GM19193 (cell line): ENCODE measurements around the gene GPR42.

ENCODE experiments used
- POLR2A ChIP-seq: IDR thresholded peaks from 4 replicates; pipeline ENCODE4 v1.6.1; 2011; ENCODE audit not compliant: insufficient read depth, insufficient read length; ENCODE audit errors: extremely low read depth

The GPR42 gene

GRCh38 chr19:35352448-35353304 lies 18.2 kb upstream of the GPR42 start:
- no peak for TF ChIP-seq POLR2A

- TF ChIP-seq POLR2A: no peak
Observed at GRCh38 chr19:35353635-35354034, 17.2 kb upstream of the GPR42 start.

- TF ChIP-seq POLR2A: no peak
Observed at GRCh38 chr19:35354898-35355297, 16.0 kb upstream of the GPR42 start.

- TF ChIP-seq POLR2A: no peak
Observed at GRCh38 chr19:35355791-35356460, 14.9 kb upstream of the GPR42 start.

- TF ChIP-seq POLR2A: no peak
Observed at GRCh38 chr19:35357867-35358573, 12.8 kb upstream of the GPR42 start, which contains the start of gene FFAR3. FFAR3 (plus strand) TSS chr19:35358460; CDS start chr19:35358891, 431 bp downstream.

- no peak for TF ChIP-seq POLR2A
Observed at GRCh38 chr19:35360880-35361420, 9.9 kb upstream of the GPR42 start.

GRCh38 chr19:35362261-35363000 lies 8.4 kb upstream of the GPR42 start:
- TF ChIP-seq POLR2A: no peak

GRCh38 chr19:35363001-35363590 lies 7.8 kb upstream of the GPR42 start:
- TF ChIP-seq POLR2A: no peak

GRCh38 chr19:35363711-35364425 lies 7.0 kb upstream of the GPR42 start:
- no peak for TF ChIP-seq POLR2A

GRCh38 chr19:35365303-35365702 lies 5.6 kb upstream of the GPR42 start:
- TF ChIP-seq POLR2A: no peak

GRCh38 chr19:35368378-35368777 lies 2.5 kb upstream of the GPR42 start:
- no peak for TF ChIP-seq POLR2A

GRCh38 chr19:35369522-35369921 lies 1.3 kb upstream of the GPR42 start:
- no peak for TF ChIP-seq POLR2A

- TF ChIP-seq POLR2A: no peak
Observed at GRCh38 chr19:35373492-35373891, 2.6 kb downstream of the GPR42 start.
